WI38 (cell line): Measurements from ENCODE around the gene ATP8B1.
"Not testable (repeated sequence)": the region's sequence is repeated elsewhere in the genome, so short reads cannot be mapped to it uniquely, and the experiment has no call there.

Experiments
- H3K4me3 ChIP-seq: 2 replicates; pipeline ENCODE4 v1.5.1; 2011; ENCODE audit warnings: low read depth, mild to moderate bottlenecking, control low read depth, low read length
- TF ChIP-seq, protein P1 (sequence below): IDR thresholded peaks from 2 replicates; pipeline ENCODE4 v1.5.1; 2012; ENCODE audit warnings: low read depth, mild to moderate bottlenecking, control low read depth, low read length

The ATP8B1 gene

DNA sequence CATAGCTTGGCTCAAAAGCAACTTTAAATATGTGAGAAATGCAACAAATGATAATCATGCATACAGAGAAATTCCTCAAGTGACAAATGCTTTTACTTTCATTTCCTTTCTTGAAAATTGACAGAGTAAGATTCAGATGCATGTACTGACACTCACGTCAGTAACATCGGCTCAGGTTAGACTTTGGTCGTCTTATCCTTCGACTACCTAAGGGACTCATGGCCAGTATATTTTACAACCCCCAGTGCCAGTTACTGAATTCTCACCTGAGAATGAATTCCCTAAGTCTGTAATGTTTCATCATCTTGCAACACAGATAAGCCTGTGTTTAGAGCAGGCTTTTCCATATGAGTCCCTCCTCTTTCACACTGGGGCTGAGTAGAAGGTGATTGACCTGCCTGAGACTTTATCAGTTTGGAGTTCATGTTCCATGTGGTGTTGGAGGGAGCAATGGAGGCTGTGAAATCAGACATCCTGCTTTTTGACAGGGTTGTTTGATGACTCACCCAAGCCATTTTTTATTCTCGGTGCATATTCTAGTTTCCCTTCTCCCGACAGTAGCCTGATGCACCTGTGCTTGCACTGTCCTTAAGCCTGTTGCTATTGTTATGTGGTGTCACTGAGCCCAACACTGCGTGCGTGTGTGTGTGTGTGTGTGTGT, 30.5 kb upstream of the ATP8B1 start:
- no peak overlapping the region for H3K4me3 ChIP-seq
- TF ChIP-seq, protein P1, sequence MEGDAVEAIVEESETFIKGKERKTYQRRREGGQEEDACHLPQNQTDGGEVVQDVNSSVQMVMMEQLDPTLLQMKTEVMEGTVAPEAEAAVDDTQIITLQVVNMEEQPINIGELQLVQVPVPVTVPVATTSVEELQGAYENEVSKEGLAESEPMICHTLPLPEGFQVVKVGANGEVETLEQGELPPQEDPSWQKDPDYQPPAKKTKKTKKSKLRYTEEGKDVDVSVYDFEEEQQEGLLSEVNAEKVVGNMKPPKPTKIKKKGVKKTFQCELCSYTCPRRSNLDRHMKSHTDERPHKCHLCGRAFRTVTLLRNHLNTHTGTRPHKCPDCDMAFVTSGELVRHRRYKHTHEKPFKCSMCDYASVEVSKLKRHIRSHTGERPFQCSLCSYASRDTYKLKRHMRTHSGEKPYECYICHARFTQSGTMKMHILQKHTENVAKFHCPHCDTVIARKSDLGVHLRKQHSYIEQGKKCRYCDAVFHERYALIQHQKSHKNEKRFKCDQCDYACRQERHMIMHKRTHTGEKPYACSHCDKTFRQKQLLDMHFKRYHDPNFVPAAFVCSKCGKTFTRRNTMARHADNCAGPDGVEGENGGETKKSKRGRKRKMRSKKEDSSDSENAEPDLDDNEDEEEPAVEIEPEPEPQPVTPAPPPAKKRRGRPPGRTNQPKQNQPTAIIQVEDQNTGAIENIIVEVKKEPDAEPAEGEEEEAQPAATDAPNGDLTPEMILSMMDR: no peak

DNA sequence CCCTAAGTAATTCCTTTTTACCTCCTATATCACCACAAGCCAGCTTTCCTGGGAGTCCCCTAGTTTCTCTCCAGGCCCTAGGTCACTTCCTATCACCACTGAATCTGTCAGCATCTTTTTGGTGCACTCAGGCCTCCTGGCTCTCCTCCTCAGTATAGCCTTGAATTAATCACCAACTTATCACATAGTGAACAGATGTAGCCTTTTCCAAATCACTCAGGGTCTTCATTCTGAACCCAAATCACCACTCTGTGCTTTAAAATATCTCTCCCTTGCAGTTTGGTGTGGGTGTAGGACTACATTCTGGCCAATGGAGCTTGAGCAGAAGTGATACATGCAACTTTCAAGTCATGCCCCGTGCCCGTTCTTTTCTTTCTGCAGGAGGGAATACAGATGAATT, 29.6 kb upstream of the ATP8B1 start:
- no peak overlapping the region for H3K4me3 ChIP-seq
- TF ChIP-seq, protein P1: no peak

DNA sequence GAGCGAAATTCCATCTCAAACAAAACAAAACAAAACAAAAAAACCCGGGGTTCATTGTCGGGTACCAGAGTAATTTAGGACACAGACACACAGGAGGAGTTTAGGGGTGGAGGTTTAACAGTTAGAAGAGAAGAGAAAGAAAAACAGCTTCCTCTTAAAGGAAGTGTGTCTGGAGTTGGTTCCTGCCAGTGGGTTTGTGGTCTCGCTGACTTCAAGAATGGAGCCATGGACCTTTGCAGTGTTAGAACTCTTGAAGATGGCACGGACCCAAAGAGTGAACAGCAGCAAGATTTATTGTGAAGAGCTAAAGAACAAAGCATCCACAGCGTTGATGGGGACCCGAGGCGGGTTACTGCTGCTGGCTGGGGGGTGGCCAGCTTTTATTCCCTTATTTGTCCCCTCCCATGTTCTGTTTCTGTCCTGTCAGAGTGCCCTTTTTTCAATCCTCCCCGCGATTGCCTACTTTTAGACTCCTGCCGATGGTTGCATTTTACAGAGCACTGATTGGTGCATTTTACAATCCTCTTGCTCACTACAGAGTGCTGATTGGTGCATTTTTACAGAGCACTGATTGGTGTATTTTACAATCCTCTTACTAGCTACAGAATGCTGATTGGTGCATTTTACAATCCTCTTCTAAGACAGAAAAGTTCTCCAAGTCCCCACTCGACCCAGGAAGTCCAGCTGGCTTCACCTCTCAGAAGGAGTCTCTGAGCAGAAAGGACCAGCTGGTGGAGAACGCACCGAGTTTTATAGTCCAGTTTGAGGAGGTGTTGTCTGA, 28.7 kb upstream of the ATP8B1 start:
- no peak overlapping the region for H3K4me3 ChIP-seq
- TF ChIP-seq, protein P1: no peak

DNA sequence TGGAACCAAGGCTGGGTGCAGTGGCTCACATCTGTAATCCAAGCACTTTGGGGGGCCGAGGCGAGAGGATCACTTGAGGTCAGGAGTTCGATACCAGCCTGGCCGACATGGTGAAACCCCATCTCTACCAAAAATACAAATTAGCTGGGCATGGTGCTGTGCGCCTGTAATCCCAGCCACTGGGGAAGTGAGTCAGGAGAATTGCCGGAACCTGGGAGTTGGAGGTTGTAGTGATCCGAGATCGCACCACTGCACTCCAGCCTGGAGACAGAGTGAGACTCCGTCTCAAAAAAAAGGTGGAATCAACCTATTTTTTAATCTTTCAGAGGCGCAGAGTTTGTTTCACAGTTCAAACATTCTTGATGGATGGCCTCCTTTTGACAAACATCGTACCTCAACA, 24.5 kb upstream of the ATP8B1 start:
- TF ChIP-seq, protein P1: no peak
- H3K4me3 ChIP-seq: no peak overlapping the region

DNA sequence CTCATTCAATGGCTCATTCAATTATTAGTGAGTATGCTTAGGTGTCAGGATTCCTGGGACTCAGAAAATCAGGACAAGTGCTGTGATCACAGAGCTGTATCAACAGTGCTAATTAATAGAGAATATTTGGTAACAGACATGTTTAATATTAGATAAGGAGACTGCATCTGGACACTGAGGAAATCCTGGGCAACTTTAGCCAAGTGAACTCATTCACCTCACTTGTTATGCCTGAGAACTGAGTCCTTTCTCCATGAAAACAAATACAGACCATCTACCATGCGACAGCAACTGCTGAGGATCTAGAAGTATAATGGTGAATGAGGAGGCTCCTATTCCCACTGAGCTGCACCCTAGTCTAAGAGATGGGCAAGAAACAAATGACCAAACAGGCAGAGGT, 23.1 kb upstream of the ATP8B1 start:
- TF ChIP-seq, protein P1: no peak
- no peak overlapping the region for H3K4me3 ChIP-seq

DNA sequence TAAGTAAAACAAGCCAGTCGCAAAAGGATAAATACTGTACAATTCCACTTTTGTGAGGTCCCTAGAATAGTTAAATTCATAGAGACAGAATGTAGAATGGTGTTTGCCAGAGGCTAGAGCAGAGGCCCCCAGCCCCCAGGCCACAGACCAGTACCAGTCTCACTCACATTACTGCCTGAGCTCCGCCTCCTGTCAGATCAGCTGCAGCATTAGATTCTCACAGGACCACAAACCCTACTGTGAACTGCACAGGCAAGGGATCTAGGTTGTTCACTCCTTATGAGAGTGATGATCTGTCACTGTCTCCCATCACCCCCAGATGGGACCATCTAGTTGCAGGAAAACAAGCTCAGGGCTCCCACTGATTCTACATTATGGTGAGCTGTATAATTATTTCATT, 17.5 kb upstream of the ATP8B1 start:
- H3K4me3 ChIP-seq: not testable (repeated sequence)

DNA sequence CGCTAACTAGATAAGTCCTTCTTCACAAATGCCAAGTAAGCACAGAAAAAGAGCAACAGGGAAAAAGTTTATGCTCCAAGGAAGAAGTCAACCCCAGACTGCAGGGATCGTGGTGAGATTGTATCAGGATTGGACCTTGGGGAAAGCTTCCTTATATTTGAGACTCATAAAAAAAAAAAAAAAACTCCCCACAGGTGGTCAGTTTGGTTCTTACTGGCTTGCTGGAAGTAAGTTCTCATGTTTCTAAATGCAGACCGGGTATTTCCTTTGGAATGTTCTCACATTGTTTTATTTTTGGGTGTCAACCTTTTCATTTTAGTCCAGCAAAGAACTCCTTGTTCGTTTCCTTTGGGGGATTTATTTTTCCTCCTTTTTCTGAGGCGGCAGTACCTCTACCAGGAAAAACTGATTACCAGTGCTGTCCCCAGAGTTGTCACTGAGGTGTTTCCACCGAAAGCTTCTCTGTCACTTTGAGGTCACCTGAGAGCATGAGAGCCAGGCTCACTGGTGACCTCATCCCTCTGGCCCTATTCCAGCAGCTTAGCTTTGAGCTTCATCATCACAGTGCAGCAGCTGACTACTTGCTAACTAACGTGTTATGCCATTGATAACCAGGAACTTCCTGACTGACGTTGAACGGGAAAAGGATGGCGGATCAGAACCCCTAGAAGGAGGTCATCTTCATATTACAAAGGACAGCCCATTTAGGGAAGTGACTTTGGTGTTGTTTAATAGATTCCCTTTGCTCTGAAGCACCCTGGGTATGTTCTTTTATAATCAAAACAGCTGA, 16.8 kb upstream of the ATP8B1 start:
- H3K4me3 ChIP-seq: no peak overlapping the region
- TF ChIP-seq, protein P1: no peak
